Measurements from ENCODE around the gene ITPKB.
"Not testable (repeated sequence)": the region's sequence is repeated elsewhere in the genome, so short reads cannot be mapped to it uniquely, and the experiment has no call there.

Gene ITPKB

GRCh38 chr1:226639631-226640061 is 99.4 kb downstream of the ITPKB start:
- H3K27ac ChIP-seq = no peak overlapping the region
- TF ChIP-seq CTCF (conservative IDR thresholded peaks at IDR 0.05) = no peak

- H3K27ac ChIP-seq = not testable (repeated sequence)
Observed at GRCh38 chr1:226639206-226639605, 99.9 kb downstream of the ITPKB start.

- TF ChIP-seq CTCF (conservative IDR thresholded peaks at IDR 0.05) = no peak
Observed at GRCh38 chr1:226638608-226639007, 100.5 kb downstream of the ITPKB start.

GRCh38 chr1:226638001-226638601 is 101.0 kb downstream of the ITPKB start:
- no peak overlapping the region for H3K27ac ChIP-seq
- no peak for TF ChIP-seq CTCF (conservative IDR thresholded peaks at IDR 0.05)

More at GRCh38 chr1:226638608-226639007, 100.5 kb downstream of the ITPKB start:
- no peak overlapping the region for H3K27ac ChIP-seq

GRCh38 chr1:226637147-226637935 is 101.7 kb downstream of the ITPKB start:
- no peak overlapping the region for H3K27ac ChIP-seq
- TF ChIP-seq CTCF (conservative IDR thresholded peaks at IDR 0.05) = no peak

GRCh38 chr1:226636847-226637096 is 102.3 kb downstream of the ITPKB start:
- TF ChIP-seq CTCF (conservative IDR thresholded peaks at IDR 0.05) = no peak
- H3K27ac ChIP-seq = no peak overlapping the region

- H3K27ac ChIP-seq = no peak overlapping the region
- no peak for TF ChIP-seq CTCF (conservative IDR thresholded peaks at IDR 0.05)
Observed at GRCh38 chr1:226635456-226635941, 103.6 kb downstream of the ITPKB start.

- no peak for TF ChIP-seq CTCF (conservative IDR thresholded peaks at IDR 0.05)
- no peak overlapping the region for H3K27ac ChIP-seq
Observed at GRCh38 chr1:226634611-226635246, 104.4 kb downstream of the ITPKB start.
